K562 (cell line): ENCODE results near the gene URM1. TPM values are rescaled to one million over a fixed set of nuclear protein-coding genes. Genes with fewer than 3 reads are reported as not detected.

Experiments
- NCOA1 ChIP-seq: fragments of 450-650 bp; IDR thresholded peaks from 2 replicates; pipeline ENCODE4 v1.6.1; 2016; ENCODE audit warnings: low read depth
- PREB ChIP-seq: sonication (generic); formaldehyde crosslinking; IDR thresholded peaks from 2 replicates; pipeline ENCODE4 v1.8.1; 2023; ENCODE audit warnings: mild to moderate bottlenecking, missing genetic modification reagents
- SRSF7 ChIP-seq: fragments of 200-400 bp; formaldehyde crosslinking; optimal IDR thresholded peaks from 2 replicates; pipeline ENCODE3; 2017; ENCODE audit warnings: mild to moderate bottlenecking, low read depth, low read length
- YY1 ChIP-seq, 3 experiments: IDR thresholded peaks; 2 replicates each; pipeline ENCODE4 v1.6.1; 2011; ENCODE audit warnings: low read length in 2 of 3, mild to moderate bottlenecking in 2 of 3, moderate library complexity in 2 of 3, borderline replicate concordance in 1 of 3, control low read depth in 1 of 3, low read depth in 1 of 3; ENCODE audit not compliant: insufficient read depth in 3 of 3, insufficient replicate concordance in 2 of 3, control insufficient read depth in 1 of 3, insufficient read length in 1 of 3; ENCODE audit errors: extremely low read depth in 1 of 3
- ZNF408 ChIP-seq: fragments of 250-450 bp; sonication (Bioruptor Pico); IDR thresholded peaks from 2 replicates; pipeline ENCODE4 v1.4.0; 2020; ENCODE audit warnings: low read depth, mild to moderate bottlenecking, moderate library complexity
- ZNF57 ChIP-seq: fragments of 450-650 bp; formaldehyde crosslinking; IDR thresholded peaks from 2 replicates; pipeline ENCODE4 v1.4.0; 2020; ENCODE audit warnings: mild to moderate bottlenecking, moderate library complexity
- ZNF699 ChIP-seq: fragments of 250-450 bp; sonication (Bioruptor Pico); IDR thresholded peaks from 2 replicates; pipeline ENCODE4 v1.8.0; 2021; ENCODE audit warnings: mild to moderate bottlenecking, moderate library complexity; ENCODE audit not compliant: insufficient replicate concordance
- polyA plus RNA-seq, 8 experiments: library from polyadenylated mRNA; depleted of rRNA in 4 of 8; stranded (reverse) in 5 of 8; unstranded in 3 of 8; fragments of >200 nt; fragmentation: Nextera tagmentation in 2 of 8; fragmentation: Illumina TruSeq in 1 of 8; extraction: Ambion mirVana in 2 of 8; extraction: Trizol in 1 of 8; gene quantifications; 2 replicates each; pipeline versions ENCODE4 v1.2.1 to v1.2.3, GENCODE V29; 2011 to 2014; ENCODE audit warnings: inconsistent platforms in 1 of 8, missing spikeins in 1 of 8
- total RNA-seq, 7 experiments: library from RNA; depleted of rRNA in 6 of 7; stranded (reverse); fragments of >200 nt in 6 of 7; fragmentation: Illumina TruSeq in 2 of 7; extraction: Trizol in 2 of 7; gene quantifications; 2 replicates each; pipeline versions ENCODE4 v1.2.1 to v1.2.3, GENCODE V29; 2011 to 2021; ENCODE audit warnings: low replicate concordance in 1 of 7
- TF ChIP-seq, protein P1 (sequence below): sonication (generic); formaldehyde crosslinking; IDR thresholded peaks from 2 replicates; pipeline ENCODE4 v1.8.0; 2022; ENCODE audit warnings: mild to moderate bottlenecking, missing genetic modification reagents
- TF ChIP-seq, protein P2 (sequence below), 2 experiments: fragments of 450-650 bp in 1 of 2; sonication (generic) in 1 of 2; formaldehyde crosslinking in 1 of 2; IDR thresholded peaks in 1 of 2; conservative IDR thresholded peaks in 1 of 2; 2 replicates each; pipeline versions ENCODE4 v1.6.1 to v1.8.1; 2016 to 2023; ENCODE audit warnings: mild to moderate bottlenecking in 2 of 2, moderate library complexity in 2 of 2, inconsistent platforms in 1 of 2, missing genetic modification reagents in 1 of 2
- TF ChIP-seq, protein P3 (sequence below): fragments of 250-450 bp; sonication (Bioruptor Pico); IDR thresholded peaks from 2 replicates; pipeline ENCODE4 v1.8.0; 2021; ENCODE audit warnings: borderline replicate concordance, mild to moderate bottlenecking, moderate library complexity; ENCODE audit not compliant: poor library complexity, severe bottlenecking

The URM1 gene
- total and polyA plus RNA-seq, 9 of the 15 experiments (the other 6 are each of a cell fraction or from before 2014, with no cell fraction given): 10.1 to 88.9 (median 53.3) TPM

- TF ChIP-seq, protein P1, sequence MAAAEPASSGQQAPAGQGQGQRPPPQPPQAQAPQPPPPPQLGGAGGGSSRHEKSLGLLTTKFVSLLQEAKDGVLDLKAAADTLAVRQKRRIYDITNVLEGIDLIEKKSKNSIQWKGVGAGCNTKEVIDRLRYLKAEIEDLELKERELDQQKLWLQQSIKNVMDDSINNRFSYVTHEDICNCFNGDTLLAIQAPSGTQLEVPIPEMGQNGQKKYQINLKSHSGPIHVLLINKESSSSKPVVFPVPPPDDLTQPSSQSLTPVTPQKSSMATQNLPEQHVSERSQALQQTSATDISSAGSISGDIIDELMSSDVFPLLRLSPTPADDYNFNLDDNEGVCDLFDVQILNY (CRISPR knock-in tag): no peak
- TF ChIP-seq, protein P2, sequence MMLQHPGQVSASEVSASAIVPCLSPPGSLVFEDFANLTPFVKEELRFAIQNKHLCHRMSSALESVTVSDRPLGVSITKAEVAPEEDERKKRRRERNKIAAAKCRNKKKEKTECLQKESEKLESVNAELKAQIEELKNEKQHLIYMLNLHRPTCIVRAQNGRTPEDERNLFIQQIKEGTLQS (IDR thresholded peaks at IDR 0.05): no peak
- TF ChIP-seq, protein P2 (CRISPR knock-in tag; conservative IDR thresholded peaks at IDR 0.05): no peak
- TF ChIP-seq SRSF7 (no peak), YY1 (IDR thresholded peaks at IDR 0.05; ENCODE audit: borderline replicate concordance in 1 of 3, control insufficient read depth in 1 of 3, extremely low read depth in 1 of 3, insufficient read depth in 3 of 3, insufficient read length in 1 of 3, insufficient replicate concordance in 2 of 3, low read depth in 1 of 3, low read length in 2 of 3) (no peak), ZNF408 (CRISPR knock-in tag) (no peak), ZNF699 (CRISPR knock-in tag) (no peak), NCOA1 (no peak), ZNF57 (CRISPR knock-in tag) (no peak), PREB (CRISPR knock-in tag) (no peak)
- TF ChIP-seq, protein P3, sequence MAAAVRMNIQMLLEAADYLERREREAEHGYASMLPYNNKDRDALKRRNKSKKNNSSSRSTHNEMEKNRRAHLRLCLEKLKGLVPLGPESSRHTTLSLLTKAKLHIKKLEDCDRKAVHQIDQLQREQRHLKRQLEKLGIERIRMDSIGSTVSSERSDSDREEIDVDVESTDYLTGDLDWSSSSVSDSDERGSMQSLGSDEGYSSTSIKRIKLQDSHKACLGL (CRISPR knock-in tag): no peak
These were observed 40.4 kb downstream of the URM1 start (continued) for GRCh38 chr9:128411364-128412119.
